Measurements from ENCODE around the gene CXCL6.

CXCL6 gene

GRCh38 chr4:73836373-73837279, at the start of gene CXCL6:
TSS of gene CXCL6 (plus strand) at chr4:73836678. CDS start at chr4:73836751, 73 bp downstream.
- DNase-seq (ENCODE audit: low read depth): no peak

DNA sequence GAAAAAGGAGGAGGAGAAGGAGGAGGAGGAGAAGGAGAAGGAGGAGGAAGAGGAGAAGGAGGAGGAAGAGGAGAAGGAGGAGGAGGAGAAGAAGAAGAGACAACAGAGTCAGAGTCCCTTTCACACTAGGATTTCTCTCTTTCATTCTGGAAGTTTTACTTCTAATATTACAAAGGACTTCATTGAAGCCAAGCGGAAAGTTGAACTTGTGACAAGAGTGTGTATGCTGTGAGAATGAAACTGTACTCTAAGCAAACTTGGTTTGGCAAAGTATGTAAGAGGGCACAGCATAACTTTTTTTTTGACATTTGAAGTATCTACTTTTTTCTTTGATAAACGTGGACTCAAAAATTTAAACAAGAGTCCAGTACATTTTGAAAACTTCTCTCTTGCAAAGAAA, 48.1 kb upstream of the CXCL6 start:
- no peak for DNase-seq (ENCODE audit: low read depth)

GRCh38 chr4:73798842-73799241, 37.6 kb upstream of the CXCL6 start:
- DNase-seq (ENCODE audit: low read depth): no peak

GRCh38 chr4:73800206-73800605, 36.3 kb upstream of the CXCL6 start:
- DNase-seq (ENCODE audit: low read depth): no peak

DNA sequence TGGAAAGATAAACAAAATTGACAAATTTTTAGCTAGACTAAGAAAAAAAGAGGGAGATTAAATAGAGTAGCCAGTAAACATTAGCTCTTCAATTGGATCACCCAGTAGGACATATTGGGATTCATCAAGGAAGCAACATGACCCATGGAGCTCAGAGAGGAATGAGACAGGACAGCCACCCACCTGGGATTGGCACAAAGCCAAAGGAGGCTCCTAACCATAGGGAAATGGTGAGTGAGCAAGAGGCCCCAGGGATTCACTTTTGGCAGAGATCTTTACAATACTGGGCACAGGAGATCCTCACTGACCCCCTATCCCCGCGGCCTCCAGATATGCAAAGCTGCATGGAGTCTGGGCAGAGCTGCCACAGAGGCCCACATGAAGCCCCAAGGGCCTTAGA, 34.8 kb upstream of the CXCL6 start:
- DNase-seq (ENCODE audit: low read depth): no peak

- no peak for DNase-seq (ENCODE audit: low read depth)
These were observed 33.3 kb upstream of the CXCL6 start for GRCh38 chr4:73803213-73803612.

GRCh38 chr4:73810191-73810590, 26.3 kb upstream of the CXCL6 start:
- no peak for DNase-seq (ENCODE audit: low read depth)

DNA sequence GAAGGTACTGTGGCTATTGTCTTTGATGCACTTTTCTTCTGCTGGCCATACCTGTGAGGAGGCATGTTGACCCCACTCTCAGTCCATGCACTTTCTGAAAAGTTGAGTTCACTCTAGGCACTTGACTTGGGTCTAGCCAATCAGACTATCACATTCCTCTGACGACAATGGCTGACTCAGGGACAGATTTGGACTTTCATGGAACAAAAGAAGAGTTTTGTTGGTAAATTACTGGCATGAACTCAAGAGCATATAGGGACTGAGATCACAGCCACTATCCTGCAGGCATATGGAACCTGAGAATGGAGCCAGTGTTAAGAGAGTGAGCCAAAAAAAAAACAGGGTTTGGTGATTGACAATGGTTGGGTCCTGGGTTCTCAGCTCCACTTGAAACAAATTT, 24.6 kb upstream of the CXCL6 start:
- no peak for DNase-seq (ENCODE audit: low read depth)

DNA sequence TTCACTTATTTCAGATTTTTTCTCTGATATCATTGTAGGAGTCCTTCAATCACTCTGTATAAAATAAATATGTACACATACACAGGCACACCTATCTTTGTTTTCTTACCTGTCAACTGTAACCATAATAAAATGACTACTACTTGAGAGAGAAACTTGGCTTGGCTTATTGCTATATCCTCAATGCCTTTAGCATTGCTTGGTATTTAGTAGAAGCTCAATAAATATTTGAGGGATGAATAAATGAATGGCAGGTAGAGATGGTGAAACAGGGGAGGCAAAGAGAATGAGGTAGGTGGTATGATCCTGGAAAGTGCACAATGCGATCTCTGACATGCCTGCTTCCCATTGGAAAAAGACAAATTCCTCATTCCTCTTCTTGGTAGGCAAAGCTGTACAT, 21.8 kb upstream of the CXCL6 start:
- no peak for DNase-seq (ENCODE audit: low read depth)

GRCh38 chr4:73815145-73815544, 21.3 kb upstream of the CXCL6 start:
- DNase-seq (ENCODE audit: low read depth): no peak

DNA sequence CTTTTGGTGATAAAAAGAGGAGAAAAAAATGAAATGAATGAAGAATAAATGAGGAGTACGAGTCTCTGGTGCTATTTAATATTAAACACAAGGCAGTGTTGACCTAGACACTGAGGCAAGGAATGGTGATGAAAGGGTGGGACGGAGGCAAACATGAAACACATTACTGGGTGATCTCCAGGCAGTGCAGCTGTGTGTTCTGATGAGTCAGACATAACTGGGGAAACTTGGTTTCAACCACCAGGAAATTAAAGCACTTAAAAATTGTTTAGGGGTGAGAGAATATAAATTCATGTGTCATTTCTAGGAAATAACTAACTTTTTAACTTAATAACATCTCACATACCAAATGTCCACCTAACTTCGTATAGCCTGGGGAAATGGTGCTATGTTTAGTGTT, 19.7 kb upstream of the CXCL6 start:
- DNase-seq (ENCODE audit: low read depth): no peak

DNA sequence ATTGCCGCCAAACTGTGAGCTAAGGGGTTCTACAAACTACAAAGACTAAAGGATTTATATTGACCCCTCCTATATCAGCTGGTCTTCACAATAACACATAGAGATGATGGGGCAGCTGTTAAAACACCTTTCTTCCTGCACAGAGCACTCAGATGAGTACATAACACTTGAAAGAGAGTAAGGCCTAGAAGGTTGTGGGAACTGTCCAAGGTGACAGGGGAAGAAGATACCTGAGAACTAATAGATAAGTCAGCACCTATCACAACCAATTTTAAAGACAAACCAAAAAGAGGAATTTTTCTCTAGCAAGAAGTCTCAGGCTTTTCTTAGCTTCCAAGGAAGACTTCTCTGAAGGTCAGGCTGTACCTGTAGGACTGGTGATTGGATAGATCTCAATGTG, 19.1 kb upstream of the CXCL6 start:
- no peak for DNase-seq (ENCODE audit: low read depth)

GRCh38 chr4:73821325-73821724, 15.2 kb upstream of the CXCL6 start:
- DNase-seq (ENCODE audit: low read depth): no peak

- no peak for DNase-seq (ENCODE audit: low read depth)
These were observed 14.1 kb upstream of the CXCL6 start for GRCh38 chr4:73822389-73822788.

- no peak for DNase-seq (ENCODE audit: low read depth)
These were observed 13.5 kb upstream of the CXCL6 start for GRCh38 chr4:73822812-73823504.

GRCh38 chr4:73823760-73824159, 12.7 kb upstream of the CXCL6 start:
- DNase-seq (ENCODE audit: low read depth): no peak

DNA sequence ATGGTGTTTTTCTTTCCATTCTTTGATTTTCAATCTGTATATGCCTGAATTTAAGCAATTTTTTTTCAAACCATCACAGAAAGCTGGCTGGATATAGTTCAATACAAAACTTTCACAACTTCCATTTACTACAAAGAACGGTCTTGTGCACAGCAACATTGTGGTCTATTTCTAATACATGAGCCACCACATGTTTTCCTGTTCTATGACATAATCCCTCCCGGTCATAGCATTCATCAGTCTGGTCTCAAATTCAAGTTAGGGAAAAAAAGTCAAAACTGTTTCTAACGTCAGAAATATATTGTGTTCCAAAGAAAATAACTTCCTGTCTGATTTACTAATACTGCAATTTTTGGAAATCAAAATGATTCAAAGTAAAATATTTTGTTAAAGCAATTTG, 7.5 kb upstream of the CXCL6 start:
- DNase-seq (ENCODE audit: low read depth): no peak

- DNase-seq (ENCODE audit: low read depth): no peak
These were observed 4.9 kb upstream of the CXCL6 start for GRCh38 chr4:73831569-73831968.

- no peak for DNase-seq (ENCODE audit: low read depth)
These were observed 3.7 kb upstream of the CXCL6 start for GRCh38 chr4:73832651-73833237.

- no peak for DNase-seq (ENCODE audit: low read depth)
These were observed 2.6 kb downstream of the CXCL6 start for GRCh38 chr4:73839071-73839470.

DNA sequence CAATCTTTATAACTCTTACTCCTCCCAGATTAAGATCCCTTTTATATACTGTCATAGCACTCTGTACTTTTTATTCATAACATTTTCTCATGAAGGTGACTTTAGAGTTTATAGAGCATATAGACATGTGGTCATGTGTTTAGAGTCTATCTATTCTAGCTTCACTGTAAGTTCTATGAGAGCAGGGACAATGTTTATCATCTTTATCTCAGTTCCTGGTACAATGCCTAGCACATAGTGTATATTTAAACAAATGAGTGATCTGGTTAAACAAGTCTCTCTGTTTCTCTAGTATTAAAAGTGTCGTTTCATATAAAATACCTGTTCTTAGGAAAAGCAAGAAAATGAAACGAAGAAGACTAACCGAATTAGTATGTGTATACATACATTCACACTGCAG, 3.2 kb downstream of the CXCL6 start:
- no peak for DNase-seq (ENCODE audit: low read depth)

DNA sequence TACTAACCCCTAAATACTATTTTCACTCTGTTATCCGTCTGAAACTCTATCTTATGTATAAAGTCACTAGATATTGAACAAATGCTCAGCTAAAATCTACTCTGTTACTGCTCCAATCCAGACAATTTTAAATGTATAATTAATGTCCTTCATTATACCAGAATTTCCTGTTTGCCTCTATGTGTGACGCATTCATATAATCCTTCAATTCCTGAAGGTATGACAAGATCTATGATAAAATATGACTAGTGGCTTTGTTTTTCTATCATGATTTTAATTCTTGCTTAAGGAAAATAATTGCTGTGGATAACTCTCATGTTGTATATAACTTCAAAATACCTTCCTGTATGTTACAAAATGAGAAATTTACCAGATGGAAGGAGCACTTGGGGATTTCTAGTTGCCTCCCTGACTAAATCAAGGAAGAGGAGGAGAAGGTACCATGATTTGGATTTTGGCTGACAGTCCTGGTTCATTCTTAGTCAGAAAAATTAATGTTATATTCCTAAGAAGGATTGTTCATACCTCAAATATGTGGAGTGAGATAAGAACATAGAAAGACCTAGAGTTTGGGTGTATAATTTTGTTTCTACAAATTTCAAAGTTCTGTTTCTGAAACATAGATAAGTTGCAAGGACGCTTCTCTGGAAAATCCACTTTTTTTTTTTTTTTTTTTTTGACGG, 4.9 kb downstream of the CXCL6 start:
- DNase-seq (ENCODE audit: low read depth): no peak

- DNase-seq (ENCODE audit: low read depth): no peak
These were observed 6.2 kb downstream of the CXCL6 start for GRCh38 chr4:73842696-73843095.

Data from stimulated activated CD4-positive, alpha-beta T cell treated with anti-CD3 and anti-CD28 coated beads, Interleukin-2, amount 100 ng/mL, for 4 hours (primary cell).